SK-N-SH (cell line): ENCODE measurements around the gene ANXA11. TPM values are rescaled to one million over a fixed set of nuclear protein-coding genes. Genes with fewer than 3 reads are reported as not detected.

ENCODE experiments used
- CTCF ChIA-PET: fragments of 300-600, 350-600 bp; formaldehyde crosslinking; extraction: SDS; loops from one replicate; lab custom pipeline; 2021; lab: Yijun Ruan, JAX
- POLR2A ChIA-PET: fragments of 350-600 bp; sonication (Branson Sonifier 250); formaldehyde crosslinking; extraction: SDS; loops from one replicate; lab custom pipeline; 2020; ENCODE audit warnings: antibody characterized with exemption, inconsistent platforms; lab: Yijun Ruan, JAX
- DNase-seq: peaks from one replicate; pipeline ENCODE4 v3.0.0; 2012
- H2AFZ ChIP-seq: fragments of 200-600 bp; sonication (generic); 2 replicates; pipeline ENCODE4 v1.8.1; 2016; ENCODE audit warnings: antibody characterized with exemption, mild to moderate bottlenecking, low read depth
- H3F3A ChIP-seq: fragments of 200-600 bp; sonication (generic); replicated peaks from 2 replicates; pipeline ENCODE3; 2016; ENCODE audit warnings: antibody characterized with exemption, mild to moderate bottlenecking; ENCODE audit not compliant: insufficient read depth
- H3K27ac ChIP-seq, 2 experiments: fragments of 200-500 bp in 1 of 2; fragments of 200-600 bp in 1 of 2; sonication (Bioruptor generic) in 1 of 2; sonication (generic), shearing (Covaris generic) in 1 of 2; 2 replicates each; pipeline versions ENCODE4 v1.5.1 to v1.6.1; 2014 to 2016; ENCODE audit warnings: low read depth in 2 of 2, inconsistent platforms in 1 of 2, low read length in 1 of 2, mild to moderate bottlenecking in 1 of 2, mixed read lengths in 1 of 2
- H3K27me3 ChIP-seq: fragments of 200-600 bp; sonication (generic), shearing (Covaris generic); 2 replicates; pipeline ENCODE4 v1.6.1; 2016; ENCODE audit warnings: mixed run types; ENCODE audit not compliant: insufficient read depth
- H3K36me3 ChIP-seq, 2 experiments: fragments of 200-500 bp in 1 of 2; fragments of 200-600 bp in 1 of 2; sonication (Bioruptor generic) in 1 of 2; sonication (generic) in 1 of 2; replicated peaks in 1 of 2; 2 replicates each; pipeline versions ENCODE3 to v1.5.1; 2014 to 2016; ENCODE audit warnings: low read length in 1 of 2, mild to moderate bottlenecking in 1 of 2; ENCODE audit not compliant: insufficient read depth in 2 of 2, control insufficient read depth in 1 of 2
- H3K4me1 ChIP-seq, 2 experiments: fragments of 200-500 bp in 1 of 2; fragments of 200-600 bp in 1 of 2; sonication (Bioruptor generic) in 1 of 2; sonication (generic), shearing (Covaris generic) in 1 of 2; 2 replicates each; pipeline versions ENCODE4 v1.5.1 to v1.6.1; 2014 to 2016; ENCODE audit warnings: low read depth in 1 of 2, low read length in 1 of 2, mixed run types in 1 of 2; ENCODE audit not compliant: insufficient read depth in 2 of 2, control insufficient read depth in 1 of 2
- H3K4me2 ChIP-seq: fragments of 200-600 bp; sonication (generic), shearing (Covaris generic); 2 replicates; pipeline ENCODE4 v1.6.1; 2017; ENCODE audit warnings: mixed run types
- H3K4me3 ChIP-seq, 2 experiments: fragments of 200-500 bp in 1 of 2; fragments of 200-600 bp in 1 of 2; sonication (Bioruptor generic) in 1 of 2; sonication (generic), shearing (Covaris generic) in 1 of 2; 2 replicates each; pipeline versions ENCODE4 v1.5.1 to v1.8.1; 2014 to 2016; ENCODE audit warnings: low read depth in 2 of 2, inconsistent platforms in 1 of 2, low read length in 1 of 2, mild to moderate bottlenecking in 1 of 2, mixed read lengths in 1 of 2, moderate library complexity in 1 of 2
- H3K79me2 ChIP-seq: fragments of 200-600 bp; sonication (generic); 2 replicates; pipeline ENCODE4 v1.8.1; 2017; ENCODE audit warnings: mild to moderate bottlenecking; ENCODE audit not compliant: insufficient read depth
- H3K9ac ChIP-seq: fragments of 200-600 bp; sonication (generic); 2 replicates; pipeline ENCODE4 v1.6.1; 2017; ENCODE audit warnings: mixed run types
- H3K9me2 ChIP-seq: fragments of 200-600 bp; sonication (generic); 2 replicates; pipeline ENCODE4 v1.6.1; 2017; ENCODE audit warnings: mixed run types
- H3K9me3 ChIP-seq: fragments of 200-600 bp; sonication (generic); 2 replicates; pipeline ENCODE4 v1.6.1; 2017; ENCODE audit warnings: mixed run types, mild to moderate bottlenecking, moderate library complexity
- H4K20me1 ChIP-seq: fragments of 200-600 bp; sonication (generic); 2 replicates; pipeline ENCODE4 v1.6.1; 2017; ENCODE audit warnings: mild to moderate bottlenecking, mixed run types; ENCODE audit not compliant: insufficient read depth
- EP300 ChIP-seq, 2 experiments: IDR thresholded peaks; 2 replicates each; pipeline versions ENCODE4 v1.4.0 to v1.6.1; 2012; ENCODE audit warnings: borderline replicate concordance in 1 of 2, low read depth in 1 of 2, low read length in 1 of 2
- JUND ChIP-seq: IDR thresholded peaks from 2 replicates; pipeline ENCODE4 v1.4.0; 2012
- MXI1 ChIP-seq: IDR thresholded peaks from 2 replicates; pipeline ENCODE4 v1.6.1; 2012; ENCODE audit warnings: mild to moderate bottlenecking, low read depth, low read length, improper control_type of control experiment
- NRF1 ChIP-seq: IDR thresholded peaks from 2 replicates; pipeline ENCODE4 v1.6.1; 2012; ENCODE audit warnings: low read depth, mild to moderate bottlenecking, low read length
- POLR2AphosphoS5 ChIP-seq: IDR thresholded peaks from 2 replicates; pipeline ENCODE4 v1.6.1; 2012; ENCODE audit warnings: low read depth, low read length
- RFX5 ChIP-seq: IDR thresholded peaks from 2 replicates; pipeline ENCODE4 v1.6.1; 2012; ENCODE audit warnings: mild to moderate bottlenecking, improper control_type of control experiment, low read length
- RXRA ChIP-seq: IDR thresholded peaks from 2 replicates; pipeline ENCODE4 v1.4.0; 2012; ENCODE audit warnings: low read depth, mild to moderate bottlenecking, borderline replicate concordance
- SMC3 ChIP-seq: IDR thresholded peaks from 2 replicates; pipeline ENCODE4 v1.6.1; 2012; ENCODE audit warnings: low read depth, low read length, improper control_type of control experiment
- TCF12 ChIP-seq: IDR thresholded peaks from 2 replicates; pipeline ENCODE4 v1.4.0; 2012
- TEAD4 ChIP-seq: IDR thresholded peaks from 2 replicates; pipeline ENCODE4 v1.4.0; 2012; ENCODE audit warnings: mild to moderate bottlenecking, borderline replicate concordance; ENCODE audit not compliant: insufficient read depth
- WGBS: methylation state at CpG from one replicate; pipeline ENCODE4 v1.1.6; 2017; ENCODE audit warnings: low lambda C conversion rate; 5-methylcytosine and 5-hydroxymethylcytosine counted together
- polyA plus RNA-seq, 3 experiments: library from polyadenylated mRNA; depleted of rRNA; stranded (reverse); fragments of >200 nt; gene quantifications; 2 replicates each; pipeline ENCODE4 v1.2.3, GENCODE V29; 2012
- TF ChIP-seq, protein P1 (sequence below): IDR thresholded peaks from 2 replicates; pipeline ENCODE4 v1.6.1; 2012; ENCODE audit warnings: mild to moderate bottlenecking, low read depth, low read length, moderate library complexity
- TF ChIP-seq, protein P2 (sequence below): fragments of 200-600 bp; sonication (generic); IDR thresholded peaks from 2 replicates; pipeline ENCODE4 v1.6.1; 2017; ENCODE audit warnings: antibody characterized with exemption, mild to moderate bottlenecking, moderate library complexity
- TF ChIP-seq, protein P3 (sequence below): IDR thresholded peaks from 2 replicates; pipeline ENCODE4 v1.4.0; 2012; ENCODE audit warnings: low read depth, borderline replicate concordance

Gene ANXA11
- polyA plus RNA-seq, 1 of the 3 experiments (the other 2 are of a cell fraction) = 53.6 TPM

DNA sequence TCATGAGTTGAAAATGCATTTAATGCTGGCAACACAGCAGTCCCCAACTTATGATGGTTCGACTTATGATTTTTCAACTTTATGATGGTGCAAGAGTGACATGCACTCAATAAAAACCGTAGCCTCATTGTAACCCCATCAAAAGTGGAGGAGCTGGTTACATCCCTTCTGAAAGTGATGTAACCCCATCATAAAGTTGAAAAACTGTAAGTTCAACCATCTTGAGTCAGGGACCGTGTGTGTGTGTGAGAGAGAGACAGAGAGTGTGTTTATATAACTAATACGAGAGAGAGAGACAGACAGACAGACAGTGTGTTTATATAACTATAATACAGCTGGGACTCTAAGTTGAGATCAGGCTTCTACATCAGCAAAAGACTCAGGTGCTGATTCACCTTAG is 21.0 kb downstream of the ANXA11 start (continued):
- TF ChIP-seq, protein P1, sequence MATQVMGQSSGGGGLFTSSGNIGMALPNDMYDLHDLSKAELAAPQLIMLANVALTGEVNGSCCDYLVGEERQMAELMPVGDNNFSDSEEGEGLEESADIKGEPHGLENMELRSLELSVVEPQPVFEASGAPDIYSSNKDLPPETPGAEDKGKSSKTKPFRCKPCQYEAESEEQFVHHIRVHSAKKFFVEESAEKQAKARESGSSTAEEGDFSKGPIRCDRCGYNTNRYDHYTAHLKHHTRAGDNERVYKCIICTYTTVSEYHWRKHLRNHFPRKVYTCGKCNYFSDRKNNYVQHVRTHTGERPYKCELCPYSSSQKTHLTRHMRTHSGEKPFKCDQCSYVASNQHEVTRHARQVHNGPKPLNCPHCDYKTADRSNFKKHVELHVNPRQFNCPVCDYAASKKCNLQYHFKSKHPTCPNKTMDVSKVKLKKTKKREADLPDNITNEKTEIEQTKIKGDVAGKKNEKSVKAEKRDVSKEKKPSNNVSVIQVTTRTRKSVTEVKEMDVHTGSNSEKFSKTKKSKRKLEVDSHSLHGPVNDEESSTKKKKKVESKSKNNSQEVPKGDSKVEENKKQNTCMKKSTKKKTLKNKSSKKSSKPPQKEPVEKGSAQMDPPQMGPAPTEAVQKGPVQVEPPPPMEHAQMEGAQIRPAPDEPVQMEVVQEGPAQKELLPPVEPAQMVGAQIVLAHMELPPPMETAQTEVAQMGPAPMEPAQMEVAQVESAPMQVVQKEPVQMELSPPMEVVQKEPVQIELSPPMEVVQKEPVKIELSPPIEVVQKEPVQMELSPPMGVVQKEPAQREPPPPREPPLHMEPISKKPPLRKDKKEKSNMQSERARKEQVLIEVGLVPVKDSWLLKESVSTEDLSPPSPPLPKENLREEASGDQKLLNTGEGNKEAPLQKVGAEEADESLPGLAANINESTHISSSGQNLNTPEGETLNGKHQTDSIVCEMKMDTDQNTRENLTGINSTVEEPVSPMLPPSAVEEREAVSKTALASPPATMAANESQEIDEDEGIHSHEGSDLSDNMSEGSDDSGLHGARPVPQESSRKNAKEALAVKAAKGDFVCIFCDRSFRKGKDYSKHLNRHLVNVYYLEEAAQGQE = no peak
- TF ChIP-seq, protein P2, sequence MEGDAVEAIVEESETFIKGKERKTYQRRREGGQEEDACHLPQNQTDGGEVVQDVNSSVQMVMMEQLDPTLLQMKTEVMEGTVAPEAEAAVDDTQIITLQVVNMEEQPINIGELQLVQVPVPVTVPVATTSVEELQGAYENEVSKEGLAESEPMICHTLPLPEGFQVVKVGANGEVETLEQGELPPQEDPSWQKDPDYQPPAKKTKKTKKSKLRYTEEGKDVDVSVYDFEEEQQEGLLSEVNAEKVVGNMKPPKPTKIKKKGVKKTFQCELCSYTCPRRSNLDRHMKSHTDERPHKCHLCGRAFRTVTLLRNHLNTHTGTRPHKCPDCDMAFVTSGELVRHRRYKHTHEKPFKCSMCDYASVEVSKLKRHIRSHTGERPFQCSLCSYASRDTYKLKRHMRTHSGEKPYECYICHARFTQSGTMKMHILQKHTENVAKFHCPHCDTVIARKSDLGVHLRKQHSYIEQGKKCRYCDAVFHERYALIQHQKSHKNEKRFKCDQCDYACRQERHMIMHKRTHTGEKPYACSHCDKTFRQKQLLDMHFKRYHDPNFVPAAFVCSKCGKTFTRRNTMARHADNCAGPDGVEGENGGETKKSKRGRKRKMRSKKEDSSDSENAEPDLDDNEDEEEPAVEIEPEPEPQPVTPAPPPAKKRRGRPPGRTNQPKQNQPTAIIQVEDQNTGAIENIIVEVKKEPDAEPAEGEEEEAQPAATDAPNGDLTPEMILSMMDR = no peak
- TF ChIP-seq TEAD4 (no peak), NRF1 (no peak)
- TF ChIP-seq, protein P3, sequence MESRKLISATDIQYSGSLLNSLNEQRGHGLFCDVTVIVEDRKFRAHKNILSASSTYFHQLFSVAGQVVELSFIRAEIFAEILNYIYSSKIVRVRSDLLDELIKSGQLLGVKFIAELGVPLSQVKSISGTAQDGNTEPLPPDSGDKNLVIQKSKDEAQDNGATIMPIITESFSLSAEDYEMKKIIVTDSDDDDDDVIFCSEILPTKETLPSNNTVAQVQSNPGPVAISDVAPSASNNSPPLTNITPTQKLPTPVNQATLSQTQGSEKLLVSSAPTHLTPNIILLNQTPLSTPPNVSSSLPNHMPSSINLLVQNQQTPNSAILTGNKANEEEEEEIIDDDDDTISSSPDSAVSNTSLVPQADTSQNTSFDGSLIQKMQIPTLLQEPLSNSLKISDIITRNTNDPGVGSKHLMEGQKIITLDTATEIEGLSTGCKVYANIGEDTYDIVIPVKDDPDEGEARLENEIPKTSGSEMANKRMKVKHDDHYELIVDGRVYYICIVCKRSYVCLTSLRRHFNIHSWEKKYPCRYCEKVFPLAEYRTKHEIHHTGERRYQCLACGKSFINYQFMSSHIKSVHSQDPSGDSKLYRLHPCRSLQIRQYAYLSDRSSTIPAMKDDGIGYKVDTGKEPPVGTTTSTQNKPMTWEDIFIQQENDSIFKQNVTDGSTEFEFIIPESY = no peak

DNA sequence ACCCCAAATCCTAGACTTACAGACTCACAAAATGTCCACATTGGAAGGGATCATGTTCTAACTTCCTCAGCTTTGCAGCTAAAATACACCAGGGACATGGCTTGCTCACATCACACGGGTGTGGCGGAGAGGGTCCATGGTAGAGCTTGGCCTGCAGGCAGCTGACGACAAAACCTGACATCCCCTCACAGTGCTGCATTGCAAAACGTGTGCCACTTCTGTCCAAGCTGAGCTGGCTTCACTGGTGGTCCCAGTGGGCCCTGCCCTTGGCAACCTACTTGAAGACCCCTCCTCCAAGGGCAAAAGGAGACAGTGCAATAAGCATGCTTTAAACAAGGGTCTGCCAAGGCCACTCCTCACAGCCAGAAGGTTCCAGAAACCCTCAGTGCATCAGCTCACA is 21.9 kb downstream of the ANXA11 start:
- no peaks in the 10 kb centered on the region for H3K27me3 ChIP-seq
- no peak overlapping the region for H3K27ac ChIP-seq
- H3K9ac ChIP-seq = no peak overlapping the region
- WGBS = 91% methylated on average over 4 of the region's 4 CpGs
- no peaks in the 10 kb centered on the region for H3K9me2 ChIP-seq
- no peak overlapping the region for H2AFZ ChIP-seq
- no peaks in the 10 kb centered on the region for H3K9me3 ChIP-seq
- no peaks in the 10 kb centered on the region for H3F3A ChIP-seq
- no peak overlapping the region for H3K4me2 ChIP-seq
- peaks cover 54% of the 10 kb centered on the region for H3K79me2 ChIP-seq
- no peak for TF ChIP-seq RXRA
- TF ChIP-seq SMC3 = no peak
- no peak for TF ChIP-seq TCF12
- no peak for TF ChIP-seq EP300 (IDR thresholded peaks at IDR 0.05; ENCODE audit: borderline replicate concordance in 1 of 2, low read depth in 1 of 2, low read length in 1 of 2)
- no peak for TF ChIP-seq POLR2AphosphoS5
- TF ChIP-seq, protein P3 = no peak
- no peak for TF ChIP-seq MXI1
- TF ChIP-seq RFX5 = no peak
- no peak for TF ChIP-seq JUND
- H3K36me3 ChIP-seq = no peaks in the 10 kb centered on the region
- POLR2A ChIA-PET = no interaction called here
- no peak for DNase-seq
- CTCF ChIA-PET = interaction anchor here (0.7 kb wide), 1 partner anchor 39 kb away, joined by 3 read pairs; no protein-coding TSS in a partner anchor
- no peak overlapping the region for H3K4me3 ChIP-seq
- no peaks in the 10 kb centered on the region for H3K4me1 ChIP-seq
- H4K20me1 ChIP-seq = peaks cover 59% of the 10 kb centered on the region
